CD4-positive, alpha-beta T cell treated with Interleukin-4 for 4 hours (primary cell): ENCODE measurements around the gene RNF152.

ENCODE experiments used
- DNase-seq: peaks from one replicate; pipeline ENCODE4 v3.0.0-alpha.2; 2020

Gene RNF152

GRCh38 chr18:61893971-61894750 is 1.4 kb upstream of the RNF152 start:
- peak; percentile 55 for DNase-seq

- peak; percentile 6 for DNase-seq
These were observed 633 bp upstream of the RNF152 start for GRCh38 chr18:61893309-61893970.

GRCh38 chr18:61891894-61892293 is 913 bp downstream of the RNF152 start:
- no peak for DNase-seq

GRCh38 chr18:61891271-61891670 is 1.5 kb downstream of the RNF152 start:
- DNase-seq = no peak

GRCh38 chr18:61890344-61890743 is 2.5 kb downstream of the RNF152 start:
- DNase-seq = no peak

GRCh38 chr18:61889541-61889940 is 3.3 kb downstream of the RNF152 start:
- DNase-seq = no peak

- DNase-seq = no peak
These were observed 4.2 kb downstream of the RNF152 start for GRCh38 chr18:61888622-61889021.

- no peak for DNase-seq
These were observed 5.0 kb downstream of the RNF152 start for GRCh38 chr18:61887838-61888237.

- DNase-seq = no peak
These were observed 9.3 kb downstream of the RNF152 start for GRCh38 chr18:61883547-61883946.

GRCh38 chr18:61882296-61883004 is 10.4 kb downstream of the RNF152 start:
- no peak for DNase-seq

- DNase-seq = no peak
These were observed 15.9 kb downstream of the RNF152 start for GRCh38 chr18:61876899-61877298.

GRCh38 chr18:61870151-61870550 is 22.7 kb downstream of the RNF152 start:
- DNase-seq = no peak

GRCh38 chr18:61869636-61870035 is 23.2 kb downstream of the RNF152 start:
- no peak for DNase-seq

GRCh38 chr18:61865466-61866175 is 27.2 kb downstream of the RNF152 start:
- no peak for DNase-seq

GRCh38 chr18:61861372-61861771 is 31.4 kb downstream of the RNF152 start:
- no peak for DNase-seq

- no peak for DNase-seq
These were observed 32.5 kb downstream of the RNF152 start for GRCh38 chr18:61860302-61860701.

- no peak for DNase-seq
These were observed 33.7 kb downstream of the RNF152 start for GRCh38 chr18:61859113-61859512.

GRCh38 chr18:61856678-61857077 is 36.1 kb downstream of the RNF152 start:
- no peak for DNase-seq

- DNase-seq = no peak
These were observed 37.1 kb downstream of the RNF152 start for GRCh38 chr18:61855449-61856378.

GRCh38 chr18:61854578-61855448 is 38.0 kb downstream of the RNF152 start:
- no peak for DNase-seq

- no peak for DNase-seq
These were observed 39.0 kb downstream of the RNF152 start for GRCh38 chr18:61853855-61854254.
